K562 (cell line): ENCODE data around the gene ZNF219. TPM values are rescaled to one million over a fixed set of nuclear protein-coding genes. Genes with fewer than 3 reads are reported as not detected.

ENCODE experiments used
- ATAC-seq: fragments of 200-7000 bp; cut with Tn5 transposase; 3 replicates; pipeline ENCODE4 v1.9.1; 2020; ENCODE audit warnings: moderate library complexity
- BruUV-seq: library from RNA; stranded (reverse); fragments of 400-500 nt; replicated peaks from 2 replicates; lab custom pipeline; 2021; lab: Mats Ljungman, UMichigan
- CTCF ChIA-PET: fragments of 300-600 bp; formaldehyde crosslinking; extraction: SDS; loops from one replicate; lab custom pipeline; 2021; ENCODE audit warnings: low intra/inter-chr PET ratio; lab: Yijun Ruan, JAX
- POLR2A ChIA-PET: fragments of 300-600, 350-650 bp; sonication (Branson Sonifier 250); formaldehyde crosslinking; extraction: SDS; loops from one replicate; lab custom pipeline; 2021; ENCODE audit warnings: antibody characterized with exemption, inconsistent platforms; lab: Yijun Ruan, JAX
- DNase-seq, 4 experiments: peaks; one replicate each; pipeline versions ENCODE4 v3.0.0 to v3.0.0-alpha.2; 2011 to 2018; ENCODE audit warnings: low spot score in 3 of 4, mixed read lengths in 3 of 4; ENCODE audit errors: extremely low read depth in 1 of 4
- FAIRE-seq: peaks from 2 replicates; lab custom pipeline; 2011; peaks lifted over from hg19 to GRCh38; lab: Jason Lieb, UNC
- H2AFZ ChIP-seq: 2 replicates; pipeline ENCODE4 v1.6.0; 2011; ENCODE audit warnings: low read depth, low read length, control low read depth, inconsistent platforms
- H3K27ac ChIP-seq: fragments of 200-600 bp; 3 replicates; pipeline ENCODE4 v1.8.0; 2011; ENCODE audit warnings: low read depth, mild to moderate bottlenecking, control low read depth, inconsistent platforms, low read length, moderate library complexity, mixed read lengths; ENCODE audit errors: extremely low read depth
- H3K27me3 ChIP-seq, 2 experiments: fragments of 300-600 bp in 1 of 2; 2 replicates in 1 of 2; 3 replicates in 1 of 2; pipeline versions ENCODE4 v1.6.0 to v1.8.0; 2011; ENCODE audit warnings: inconsistent platforms in 2 of 2, low read length in 2 of 2, mild to moderate bottlenecking in 1 of 2, mixed read lengths in 1 of 2, moderate library complexity in 1 of 2; ENCODE audit not compliant: control insufficient read depth in 2 of 2, insufficient read depth in 2 of 2
- H3K36me3 ChIP-seq: fragments of 300-600 bp; 3 replicates; pipeline ENCODE4 v1.8.0; 2011; ENCODE audit warnings: mild to moderate bottlenecking, low read length, inconsistent platforms; ENCODE audit not compliant: control insufficient read depth, insufficient read depth
- H3K4me1 ChIP-seq, 2 experiments: fragments of 200-600 bp in 1 of 2; replicated peaks in 1 of 2; 2 replicates in 1 of 2; 3 replicates in 1 of 2; pipeline versions ENCODE4 v1.5.1 to v1.8.0; 2011; ENCODE audit warnings: inconsistent platforms in 2 of 2, low read length in 2 of 2, mild to moderate bottlenecking in 1 of 2, mixed read lengths in 1 of 2, moderate library complexity in 1 of 2; ENCODE audit not compliant: control insufficient read depth in 2 of 2, insufficient read depth in 2 of 2
- H3K4me2 ChIP-seq: 2 replicates; pipeline ENCODE4 v1.6.1; 2011; ENCODE audit warnings: low read length, control low read depth, inconsistent platforms, mixed read lengths; ENCODE audit not compliant: insufficient read depth
- H3K4me3 ChIP-seq: fragments of 200-600 bp; sonication (generic), shearing (Covaris generic); 2 replicates; pipeline ENCODE4 v1.5.1; 2016; ENCODE audit warnings: control low read depth, inconsistent platforms
- H3K79me2 ChIP-seq: fragments of 200-600 bp; 3 replicates; pipeline ENCODE4 v1.8.0; 2011; ENCODE audit warnings: low read length, inconsistent platforms; ENCODE audit not compliant: control insufficient read depth, insufficient read depth
- H3K9ac ChIP-seq, 2 experiments: 2 replicates each; pipeline versions ENCODE4 v1.6.0 to v1.6.1; 2011; ENCODE audit warnings: low read depth in 2 of 2, low read length in 2 of 2, control low read depth in 1 of 2, inconsistent platforms in 1 of 2, mild to moderate bottlenecking in 1 of 2, mixed read lengths in 1 of 2; ENCODE audit not compliant: insufficient read depth in 1 of 2
- H3K9me1 ChIP-seq: one replicate; pipeline ENCODE4 v1.6.0; 2011; ENCODE audit warnings: inconsistent platforms, mild to moderate bottlenecking, low read length, moderate library complexity; ENCODE audit not compliant: control insufficient read depth, insufficient read depth
- H3K9me3 ChIP-seq: replicated peaks from 2 replicates; pipeline ENCODE4 v1.5.1; 2011; ENCODE audit warnings: low read depth, low read length, inconsistent platforms; ENCODE audit not compliant: control insufficient read depth, insufficient read depth
- H4K20me1 ChIP-seq: replicated peaks from 2 replicates; pipeline ENCODE4 v1.6.1; 2011; ENCODE audit warnings: low read length, inconsistent platforms, mixed read lengths; ENCODE audit not compliant: control insufficient read depth, insufficient read depth
- BHLHE40 ChIP-seq: IDR thresholded peaks from 2 replicates; pipeline ENCODE4 v1.6.1; 2011; ENCODE audit warnings: low read length, improper control_type of control experiment
- CCNT2 ChIP-seq: IDR thresholded peaks from 2 replicates; pipeline ENCODE4 v1.6.1; 2011; ENCODE audit warnings: borderline replicate concordance, low read depth, mild to moderate bottlenecking, moderate library complexity, mixed read lengths, low read length; ENCODE audit not compliant: insufficient read length; ENCODE audit errors: extremely low read depth
- EP400 ChIP-seq: fragments of 450-650 bp; IDR thresholded peaks from 2 replicates; pipeline ENCODE4 v1.6.1; 2017; ENCODE audit warnings: antibody characterized with exemption, mild to moderate bottlenecking, moderate library complexity
- GABPB1 ChIP-seq: sonication (generic); formaldehyde crosslinking; IDR thresholded peaks from 2 replicates; pipeline ENCODE4 v1.8.0; 2022; ENCODE audit warnings: mild to moderate bottlenecking, missing genetic modification reagents
- HDGF ChIP-seq: fragments of 450-650 bp; IDR thresholded peaks from 2 replicates; pipeline ENCODE4 v1.6.1; 2016
- KLF16 ChIP-seq: IDR thresholded peaks from 2 replicates; pipeline ENCODE4 v1.6.1; 2016; ENCODE audit warnings: antibody characterized with exemption
- RBM25 ChIP-seq: fragments of 200-400 bp; formaldehyde crosslinking; IDR thresholded peaks from 2 replicates; pipeline ENCODE4 v1.6.1; 2018; ENCODE audit warnings: low read length, low read depth, moderate library complexity; ENCODE audit not compliant: severe bottlenecking
- SMAD4 ChIP-seq: fragments of 250-450 bp; sonication (Bioruptor Pico); conservative IDR thresholded peaks from 2 replicates; pipeline ENCODE4 v1.8.0; 2021; ENCODE audit warnings: inconsistent platforms, mild to moderate bottlenecking, moderate library complexity
- TEAD2 ChIP-seq: fragments of 450-650 bp; IDR thresholded peaks from 2 replicates; pipeline ENCODE4 v1.6.1; 2016; ENCODE audit warnings: missing genetic modification characterization, control low read depth, missing compliant biosample characterization
- ZNF253 ChIP-seq: fragments of 250-450 bp; sonication (Bioruptor Pico); conservative IDR thresholded peaks from 2 replicates; pipeline ENCODE4 v1.6.1; 2021; ENCODE audit warnings: mild to moderate bottlenecking
- ZNF384 ChIP-seq: IDR thresholded peaks from 2 replicates; pipeline ENCODE4 v1.6.1; 2012; ENCODE audit warnings: low read depth, low read length, improper control_type of control experiment
- ZNF75A ChIP-seq: fragments of 450-650 bp; formaldehyde crosslinking; IDR thresholded peaks from 2 replicates; pipeline ENCODE4 v1.4.0; 2020; ENCODE audit warnings: mild to moderate bottlenecking
- WGBS: fragments of 100-300 bp; shearing (Covaris generic); methylation state at CpG from one replicate; pipeline ENCODE4 v1.1.6; 2016; ENCODE audit warnings: low coverage, mixed read lengths; ENCODE audit not compliant: insufficient coverage; ENCODE audit errors: missing lambda C conversion rate; 5-methylcytosine and 5-hydroxymethylcytosine counted together
- in situ Hi-C: fragments of 300-500 bp; cut with MboI; formaldehyde crosslinking; loops from 4 replicates; pipeline ENCODE4 v1.15.0; 2018; ENCODE audit warnings: inconsistent platforms, mixed read lengths
- intact Hi-C: fragments of 100-400 bp; cut with micrococcal nuclease; formaldehyde crosslinking; loops from 2 replicates; pipeline ENCODE4 v1.14.2; 2022
- polyA plus RNA-seq, 8 experiments: library from polyadenylated mRNA; depleted of rRNA in 4 of 8; stranded (reverse) in 5 of 8; unstranded in 3 of 8; fragments of >200 nt; fragmentation: Nextera tagmentation in 2 of 8; fragmentation: Illumina TruSeq in 1 of 8; extraction: Ambion mirVana in 2 of 8; extraction: Trizol in 1 of 8; gene quantifications; 2 replicates each; pipeline versions ENCODE4 v1.2.1 to v1.2.3, GENCODE V29; 2011 to 2014; ENCODE audit warnings: inconsistent platforms in 1 of 8, missing spikeins in 1 of 8
- total RNA-seq, 7 experiments: library from RNA; depleted of rRNA in 6 of 7; stranded (reverse); fragments of >200 nt in 6 of 7; fragmentation: Illumina TruSeq in 2 of 7; extraction: Trizol in 2 of 7; gene quantifications; 2 replicates each; pipeline versions ENCODE4 v1.2.1 to v1.2.3, GENCODE V29; 2011 to 2021; ENCODE audit warnings: low replicate concordance in 1 of 7

ZNF219 gene
- total and polyA plus RNA-seq, 9 of the 15 experiments (the other 6 are each of a cell fraction or from before 2014, with no cell fraction given) = 0.29 to 10.6 (median 2.8) TPM

DNA sequence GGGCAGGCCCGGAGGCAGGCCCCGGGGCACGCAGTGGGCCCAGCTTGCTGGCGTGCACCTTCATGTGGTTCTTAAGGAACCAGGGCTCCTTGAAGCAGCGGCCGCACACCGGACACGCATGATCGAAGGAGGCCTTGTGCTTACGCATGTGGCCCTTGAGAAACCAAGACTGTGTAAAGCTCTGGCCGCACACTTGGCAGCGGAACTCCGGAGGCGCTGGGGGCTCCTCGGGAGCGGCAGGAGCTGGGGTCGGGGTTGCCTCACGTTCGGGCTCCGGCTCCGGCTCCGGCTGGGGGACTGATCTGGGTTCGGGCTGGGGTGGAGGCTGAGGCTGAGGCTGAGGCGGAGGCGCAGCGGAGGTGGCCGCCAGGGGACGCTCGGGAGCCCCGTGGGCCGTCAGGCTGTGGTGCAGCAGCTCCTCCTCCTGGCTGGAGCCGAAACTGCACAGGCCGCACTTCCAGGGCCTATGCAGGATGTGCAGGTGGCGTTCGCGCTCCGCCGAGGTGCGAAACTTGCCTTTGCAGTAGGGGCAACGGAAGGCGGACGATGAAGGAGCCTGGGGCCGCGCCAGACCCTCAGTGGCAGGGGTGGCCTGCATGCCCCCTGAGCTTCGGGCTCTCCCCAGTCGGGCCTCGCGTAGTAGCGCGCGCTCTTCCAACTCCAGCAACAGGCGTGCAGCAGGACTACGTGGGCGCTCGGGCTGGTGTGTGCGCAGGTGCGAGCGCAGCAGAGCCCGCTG lies 6.0 kb downstream of the ZNF219 start:
- no peaks in the 10 kb centered on the region for H3K27me3 ChIP-seq
- H3K79me2 ChIP-seq = no peaks in the 10 kb centered on the region
- no peak for FAIRE-seq
- CTCF ChIA-PET = interaction anchor here (1.5 to 2.5 kb wide), 6 partner anchors 12 to 235 kb away, joined by 5 to 21 read pairs (median 10); partner anchors contain the start of gene ARHGEF40
- in situ Hi-C loops = no loop called here
- H3K4me3 ChIP-seq = no peak overlapping the region
- H3K9ac ChIP-seq = no peak overlapping the region
- H3K27ac ChIP-seq = no peak overlapping the region
- H4K20me1 ChIP-seq = no peaks in the 10 kb centered on the region
- POLR2A ChIA-PET = interaction anchor here (0.6 to 1.3 kb wide), 4 partner anchors 9 to 22 kb away, joined by 3 read pairs; partner anchors contain the start of genes ARHGEF40 and TMEM253
- DNase-seq = peak; percentile 72 to 78 (median 74)
- 29% methylated on average over 15 of the region's 59 CpGs for WGBS
- H3K9me1 ChIP-seq = no peaks in the 10 kb centered on the region
- H3K9me3 ChIP-seq = no peaks in the 10 kb centered on the region
- ATAC-seq = peak; percentile 88
- H3K4me2 ChIP-seq = no peak overlapping the region
- no peak overlapping the region for H2AFZ ChIP-seq
- BruUV-seq = no TSS peak
- H3K36me3 ChIP-seq = peaks cover 5% of the 10 kb centered on the region; the same call in 1 of the 3 replicates
- H3K4me1 ChIP-seq = peaks cover 4 to 29% of the 10 kb centered on the region in 2 experiments; a peak in 4 of 5 replicates
- intact Hi-C loops = no loop called here
- TF ChIP-seq RBM25 (no peak), HDGF (no peak), ZNF253 (CRISPR knock-in tag) (no peak), TEAD2 (tag) (no peak), BHLHE40 (no peak), EP400 (no peak; the same call in 1 of the 2 replicates), ZNF384 (no peak), GABPB1 (CRISPR knock-in tag) (0 out of 2 replicates have a peak, but pooled peaks have one; percentile 50), SMAD4 (no peak), ZNF75A (CRISPR knock-in tag) (no peak), CCNT2 (peak; percentile 21), KLF16 (peak; percentile 62)
